B cell (primary cell): ENCODE results near the gene GALC.

Source experiments
- EZH2 ChIP-seq: IDR thresholded peaks from 2 replicates; pipeline ENCODE4 v1.6.1; 2012; ENCODE audit warnings: borderline replicate concordance, low read depth, mild to moderate bottlenecking, moderate library complexity, low read length; ENCODE audit not compliant: insufficient read depth, poor library complexity, severe bottlenecking
- TF ChIP-seq, protein P1 (sequence below): fragments of 200-600 bp; IDR thresholded peaks from one replicate; pipeline ENCODE4 v1.8.0; 2022; ENCODE audit warnings: antibody characterized with exemption, mild to moderate bottlenecking

- TF ChIP-seq, protein P1, sequence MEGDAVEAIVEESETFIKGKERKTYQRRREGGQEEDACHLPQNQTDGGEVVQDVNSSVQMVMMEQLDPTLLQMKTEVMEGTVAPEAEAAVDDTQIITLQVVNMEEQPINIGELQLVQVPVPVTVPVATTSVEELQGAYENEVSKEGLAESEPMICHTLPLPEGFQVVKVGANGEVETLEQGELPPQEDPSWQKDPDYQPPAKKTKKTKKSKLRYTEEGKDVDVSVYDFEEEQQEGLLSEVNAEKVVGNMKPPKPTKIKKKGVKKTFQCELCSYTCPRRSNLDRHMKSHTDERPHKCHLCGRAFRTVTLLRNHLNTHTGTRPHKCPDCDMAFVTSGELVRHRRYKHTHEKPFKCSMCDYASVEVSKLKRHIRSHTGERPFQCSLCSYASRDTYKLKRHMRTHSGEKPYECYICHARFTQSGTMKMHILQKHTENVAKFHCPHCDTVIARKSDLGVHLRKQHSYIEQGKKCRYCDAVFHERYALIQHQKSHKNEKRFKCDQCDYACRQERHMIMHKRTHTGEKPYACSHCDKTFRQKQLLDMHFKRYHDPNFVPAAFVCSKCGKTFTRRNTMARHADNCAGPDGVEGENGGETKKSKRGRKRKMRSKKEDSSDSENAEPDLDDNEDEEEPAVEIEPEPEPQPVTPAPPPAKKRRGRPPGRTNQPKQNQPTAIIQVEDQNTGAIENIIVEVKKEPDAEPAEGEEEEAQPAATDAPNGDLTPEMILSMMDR = no peak
- TF ChIP-seq EZH2 = no peak
Observed at GRCh38 chr14:87955501-87955900, 37.5 kb downstream of the GALC start.
